DMS114 treated with DMSO at 0.1 percent for 48 hours (cell line): ENCODE measurements around the gene NUP214.
"Not testable (repeated sequence)": the region's sequence is repeated elsewhere in the genome, so short reads cannot be mapped to it uniquely, and the experiment has no call there.

ENCODE experiments used
- DNase-seq: peaks from one replicate; lab custom pipeline; 2025; ENCODE audit not compliant: unreplicated experiment; lab: John Stamatoyannopoulos, UW

The NUP214 gene

GRCh38 chr9:131115360-131115742 lies 10.0 kb upstream of the NUP214 start:
- DNase-seq = not testable (repeated sequence)

GRCh38 chr9:131116281-131117120 lies 8.9 kb upstream of the NUP214 start:
- DNase-seq = no peak

DNA sequence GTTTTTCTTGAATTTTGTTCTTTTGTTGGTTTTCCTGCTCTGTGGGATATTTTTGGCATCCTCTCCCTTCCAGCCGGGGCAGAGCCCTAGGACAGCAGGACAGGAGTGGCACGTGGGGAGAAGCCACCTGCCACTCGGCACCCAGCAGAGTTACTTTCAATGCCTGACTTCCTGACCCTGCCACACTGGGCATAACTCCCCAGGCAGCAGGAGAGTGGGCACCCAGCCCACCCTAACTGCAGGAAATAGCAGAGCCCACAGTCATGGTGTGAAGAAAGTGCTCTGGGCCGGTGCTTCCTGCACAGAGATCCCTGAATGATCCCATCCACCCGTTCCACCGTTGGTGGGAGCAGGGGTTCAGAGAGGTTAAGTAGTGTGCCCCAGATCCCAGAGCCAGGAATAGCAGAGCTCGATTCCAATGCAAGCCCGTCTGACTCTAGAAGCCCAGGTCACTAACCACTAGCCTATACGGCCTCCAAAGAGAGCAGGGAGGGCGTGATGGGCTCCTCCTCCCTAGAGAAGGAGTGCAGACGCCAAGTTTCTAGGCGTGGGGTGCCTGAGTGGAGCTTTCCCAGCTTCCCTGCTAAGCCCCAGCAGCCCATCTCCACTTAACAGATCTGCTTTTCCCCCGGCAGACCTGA lies 8.1 kb upstream of the NUP214 start:
- DNase-seq = no peak

- DNase-seq = no peak
These were observed 7.6 kb upstream of the NUP214 start for GRCh38 chr9:131117762-131118145.

GRCh38 chr9:131119600-131119999 lies 5.8 kb upstream of the NUP214 start:
- no peak for DNase-seq

DNA sequence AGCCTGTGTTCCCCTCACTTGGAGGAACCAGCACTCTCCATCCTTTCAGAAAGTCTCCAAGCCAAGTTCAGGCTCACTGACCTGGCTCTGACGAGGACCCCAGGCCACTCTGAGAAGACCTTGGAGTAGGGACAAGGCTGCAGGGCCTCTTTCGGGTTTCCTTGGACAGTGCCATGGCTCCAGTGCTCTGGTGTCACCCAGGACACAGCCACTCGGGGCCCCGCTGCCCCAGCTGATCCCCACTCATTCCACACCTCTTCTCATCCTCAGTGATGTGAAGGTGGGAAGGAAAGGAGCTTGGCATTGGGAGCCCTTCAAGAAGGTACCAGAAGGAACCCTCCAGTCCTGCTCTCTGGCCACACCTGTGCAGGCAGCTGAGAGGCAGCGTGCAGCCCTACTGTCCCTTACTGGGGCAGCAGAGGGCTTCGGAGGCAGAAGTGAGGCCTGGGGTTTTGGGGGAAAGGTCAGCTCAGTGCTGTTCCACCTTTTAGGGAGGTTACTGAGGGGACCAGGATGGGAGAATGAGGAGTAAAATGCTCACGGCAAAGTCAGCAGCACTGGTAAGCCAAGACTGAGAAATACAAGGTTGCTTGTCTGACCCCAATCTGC lies 4.7 kb upstream of the NUP214 start:
- DNase-seq = no peak

DNA sequence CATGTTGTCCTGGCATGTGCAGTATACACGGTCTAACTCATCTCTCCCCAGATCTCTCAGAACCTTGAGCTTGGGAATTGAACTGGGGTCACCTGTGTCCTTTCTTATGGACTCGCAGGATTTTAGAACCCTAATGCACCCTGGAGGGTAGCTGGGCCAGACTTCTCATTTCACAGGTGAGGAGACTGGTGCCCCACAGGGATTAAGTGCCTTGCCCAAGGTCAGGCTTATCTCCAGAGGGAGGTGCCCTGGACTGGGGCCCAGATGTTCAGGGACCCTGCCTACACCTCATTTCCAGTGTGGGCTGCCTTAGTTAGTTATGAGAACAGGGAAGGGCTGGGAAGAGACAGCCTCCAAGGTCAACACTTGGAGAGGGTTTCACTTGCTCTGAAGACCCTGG lies 4.0 kb upstream of the NUP214 start:
- DNase-seq = no peak

GRCh38 chr9:131122158-131122557 lies 3.2 kb upstream of the NUP214 start:
- DNase-seq = no peak

DNA sequence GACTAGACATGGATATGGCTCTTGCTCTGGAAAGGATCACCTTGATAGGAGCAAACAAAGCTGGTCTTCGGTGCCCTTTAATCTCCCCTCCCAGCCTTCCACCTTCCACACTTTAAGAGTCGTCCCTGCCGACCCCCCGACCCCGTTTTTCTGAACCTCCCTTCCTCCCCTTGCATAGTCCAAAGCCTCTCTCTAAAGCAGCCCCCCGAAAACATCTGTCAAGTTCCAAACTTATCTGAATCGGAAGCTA lies 423 bp upstream of the NUP214 start:
- no peak for DNase-seq

- DNase-seq = no peak
These were observed 657 bp downstream of the NUP214 start for GRCh38 chr9:131126059-131126426.

GRCh38 chr9:131129183-131129582 lies 3.8 kb downstream of the NUP214 start:
- no peak for DNase-seq

DNA sequence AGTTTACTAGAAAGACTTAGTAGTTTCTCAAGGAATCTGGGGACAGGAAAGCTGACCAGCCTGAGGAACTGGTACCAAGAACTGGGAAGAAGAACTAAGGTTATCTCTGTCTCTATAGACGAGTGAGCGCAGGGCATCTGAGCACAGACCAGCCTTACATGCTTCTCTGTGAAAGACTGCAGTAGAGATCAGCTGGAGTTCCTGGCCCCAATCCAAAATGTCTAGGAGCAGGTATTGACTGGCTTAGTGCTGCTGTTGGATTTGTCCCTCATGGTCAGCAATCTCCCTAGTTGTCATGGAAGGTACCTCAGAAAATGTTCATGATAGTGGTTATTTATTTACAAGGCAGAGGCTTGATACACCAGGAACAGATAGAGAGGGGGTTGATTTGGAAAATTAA lies 13.3 kb downstream of the NUP214 start:
- DNase-seq = no peak

DNA sequence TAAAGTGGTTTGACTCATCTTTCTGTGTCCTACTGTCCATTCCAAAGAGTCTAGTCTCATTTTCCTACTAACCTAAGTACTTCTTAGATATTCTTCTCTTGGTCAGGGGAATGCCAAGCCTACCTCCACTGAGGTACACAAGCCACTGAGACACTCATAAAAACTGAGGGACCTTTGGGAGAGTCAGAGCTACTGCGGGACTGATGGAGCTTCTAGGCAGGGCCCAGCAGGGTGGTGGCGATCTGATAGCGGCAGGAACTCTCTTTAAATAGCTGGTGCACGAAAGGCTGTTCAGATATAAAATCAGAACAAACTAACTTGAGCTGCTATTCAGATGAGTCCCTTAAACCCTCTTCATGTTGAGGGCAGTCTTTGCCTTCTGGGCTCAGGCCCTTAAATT lies 14.7 kb downstream of the NUP214 start:
- no peak for DNase-seq

DNA sequence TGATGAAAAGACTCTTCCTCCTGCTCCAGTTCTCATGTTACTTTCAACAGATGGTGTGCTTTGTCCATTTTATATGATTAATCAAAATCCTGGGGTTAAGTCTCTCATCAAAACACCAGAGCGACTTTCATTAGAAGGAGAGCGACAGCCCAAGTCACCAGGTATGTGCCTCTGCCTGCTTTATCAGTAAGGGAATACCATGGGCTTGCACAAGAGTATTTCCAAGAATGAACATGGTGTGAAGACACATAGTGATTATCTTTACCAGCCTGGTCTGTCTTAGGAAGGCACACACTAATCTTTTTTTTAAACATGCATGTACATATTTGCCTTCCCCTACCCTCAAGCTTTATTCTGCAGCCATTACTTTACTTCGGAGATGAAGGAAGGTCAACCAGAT lies 15.2 kb downstream of the NUP214 start:
- no peak for DNase-seq

- no peak for DNase-seq
These were observed 16.8 kb downstream of the NUP214 start for GRCh38 chr9:131142160-131142559.

DNA sequence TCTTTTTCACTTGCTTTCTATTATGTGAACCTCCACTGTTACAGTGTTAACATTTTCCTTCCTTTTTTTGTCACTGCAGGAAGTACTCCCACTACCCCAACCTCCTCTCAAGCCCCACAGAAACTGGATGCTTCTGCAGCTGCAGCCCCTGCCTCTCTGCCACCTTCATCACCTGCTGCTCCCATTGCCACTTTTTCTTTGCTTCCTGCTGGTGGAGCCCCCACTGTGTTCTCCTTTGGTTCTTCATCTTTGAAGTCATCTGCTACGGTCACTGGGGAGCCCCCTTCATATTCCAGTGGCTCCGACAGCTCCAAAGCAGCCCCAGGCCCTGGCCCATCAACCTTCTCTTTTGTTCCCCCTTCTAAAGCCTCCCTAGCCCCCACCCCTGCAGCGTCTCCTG lies 18.8 kb downstream of the NUP214 start:
- no peak for DNase-seq

DNA sequence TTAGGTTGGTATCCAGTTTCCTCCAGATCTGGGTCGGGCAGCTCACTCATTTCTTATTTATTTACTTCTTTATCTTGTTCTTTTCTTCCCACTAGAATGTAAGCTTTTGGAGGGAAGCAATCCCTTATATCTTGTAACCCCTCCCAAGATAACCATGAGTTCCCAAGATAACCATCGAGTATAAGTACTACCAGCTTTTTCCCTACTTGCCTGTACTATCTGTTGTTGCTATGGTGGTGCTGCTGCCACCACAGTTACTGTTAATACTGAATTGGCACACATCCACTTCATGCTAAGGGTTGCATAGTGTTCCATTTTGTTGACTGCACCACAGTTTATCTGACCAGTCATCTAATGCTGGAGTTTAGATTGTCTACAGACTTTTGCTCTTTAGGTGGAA lies 19.9 kb downstream of the NUP214 start:
- DNase-seq = no peak

GRCh38 chr9:131146186-131146585 lies 20.8 kb downstream of the NUP214 start:
- no peak for DNase-seq

GRCh38 chr9:131148276-131148675 lies 22.9 kb downstream of the NUP214 start:
- no peak for DNase-seq

- no peak for DNase-seq
These were observed 23.7 kb downstream of the NUP214 start for GRCh38 chr9:131148966-131149687.

DNA sequence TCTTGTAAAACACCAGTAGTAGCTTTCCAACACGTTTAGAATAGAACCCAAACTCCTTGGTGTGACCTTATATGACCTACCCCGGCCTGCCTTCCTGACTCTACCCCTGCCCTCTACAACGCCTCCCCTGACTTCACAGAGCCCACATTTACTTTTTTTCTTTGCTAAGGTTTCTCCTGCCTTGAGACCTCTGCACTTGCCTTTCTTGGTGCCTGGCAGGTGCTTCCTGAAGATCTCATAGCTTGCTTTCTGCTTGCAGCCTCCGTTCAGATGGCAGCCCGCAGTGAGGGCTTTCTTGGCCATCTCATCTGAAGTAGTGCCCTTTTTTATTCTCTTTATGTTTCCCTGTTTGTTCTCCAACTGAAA lies 24.3 kb downstream of the NUP214 start:
- no peak for DNase-seq

DNA sequence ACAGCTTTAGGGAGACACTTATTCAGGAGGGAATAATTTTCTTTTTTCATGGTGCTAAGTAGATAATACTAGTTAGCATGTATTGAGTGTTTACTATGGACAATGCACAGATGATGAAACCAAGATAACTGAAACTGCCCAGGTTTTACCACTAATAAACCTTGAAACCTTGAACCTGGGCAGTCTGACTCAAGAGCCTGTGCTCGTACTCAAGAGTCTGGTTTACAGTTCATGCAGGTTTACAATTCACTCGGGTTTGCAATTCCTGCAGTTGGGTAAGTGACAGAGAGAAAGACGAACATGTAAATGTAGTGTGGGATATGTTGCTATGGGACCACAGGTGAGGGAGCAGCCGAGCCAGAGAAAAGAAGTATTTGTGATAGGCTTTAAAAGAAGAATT lies 28.2 kb downstream of the NUP214 start:
- no peak for DNase-seq
